Gastroesophageal sphincter (tissue), 4 donors: ENCODE measurements around the gene XRRA1. TPM values are rescaled to one million over a fixed set of nuclear protein-coding genes. Genes with fewer than 3 reads are reported as not detected.
A peak's percentile ranks its signal among the peaks of the same experiment; 100 is the strongest.
"Not testable (repeated sequence)": the region's sequence is repeated elsewhere in the genome, so short reads cannot be mapped to it uniquely, and the experiment has no call there.

ENCODE experiments used
- ATAC-seq: fragments of 150-250 bp; one replicate; pipeline ENCODE4 v1.9.1; 2016; ENCODE audit warnings: mild to moderate bottlenecking, moderate library complexity
- H3K27ac ChIP-seq, 4 donors: fragments of 200-600 bp; sonication (generic) in 3 of 4; 1 replicate in 3 of 4; 2 replicates in 1 of 4; pipeline ENCODE4 v1.5.1; 2016 to 2019
- H3K27me3 ChIP-seq: fragments of 200-600 bp; sonication (generic); one replicate; pipeline ENCODE4 v1.5.1; 2019
- H3K36me3 ChIP-seq, 2 donors: fragments of 200-600 bp; sonication (generic); one replicate each; pipeline ENCODE4 v1.5.1; 2019; ENCODE audit warnings: control low read depth in 1 of 2
- H3K4me1 ChIP-seq, 3 donors: fragments of 200-600 bp; sonication (generic); 1 replicate in 2 of 3; 2 replicates in 1 of 3; pipeline ENCODE4 v1.5.1; 2016 to 2019; ENCODE audit warnings: control low read depth in 2 of 3
- H3K4me3 ChIP-seq, 2 donors: fragments of 200-600 bp; sonication (generic); one replicate each; pipeline ENCODE4 v1.5.1; 2019; ENCODE audit warnings: mild to moderate bottlenecking in 1 of 2, moderate library complexity in 1 of 2
- H3K9me3 ChIP-seq, 3 donors: fragments of 200-600 bp; sonication (generic); one replicate each; pipeline ENCODE4 v1.5.1; 2017 to 2019; ENCODE audit warnings: control low read depth in 2 of 3
- CTCF ChIP-seq, 4 experiments: fragments of 200-600 bp in 2 of 4; fragments of 450-650 bp in 2 of 4; sonication (generic) in 1 of 4; IDR thresholded peaks; one replicate each; pipeline ENCODE4 v1.5.1; 2017 to 2019; ENCODE audit warnings: antibody characterized with exemption in 4 of 4, mild to moderate bottlenecking in 2 of 4, moderate library complexity in 2 of 4
- EP300 ChIP-seq: sonication (generic); formaldehyde crosslinking; IDR thresholded peaks from one replicate; pipeline ENCODE4 v1.6.1; 2017; ENCODE audit warnings: antibody characterized with exemption, mild to moderate bottlenecking
- POLR2A ChIP-seq, 2 donors: fragments of 450-650 bp; IDR thresholded peaks; one replicate each; pipeline ENCODE4 v1.6.1; 2017; ENCODE audit warnings: antibody characterized with exemption in 2 of 2, mild to moderate bottlenecking in 2 of 2, moderate library complexity in 1 of 2
- POLR2AphosphoS5 ChIP-seq: sonication (generic); formaldehyde crosslinking; IDR thresholded peaks from one replicate; pipeline ENCODE4 v1.6.1; 2017; ENCODE audit warnings: antibody characterized with exemption
- WGBS, 2 donors: methylation state at CpG; one replicate each; pipeline ENCODE4 v1.1.5; 2018; ENCODE audit warnings: low coverage in 1 of 2; 5-methylcytosine and 5-hydroxymethylcytosine counted together
- total RNA-seq, 4 donors: library from RNA; depleted of rRNA; stranded (reverse); fragments of >200 nt; gene quantifications; one replicate each; pipeline ENCODE4 v1.1.0, GENCODE V29; 2016

Gene XRRA1
- total RNA-seq, 4 donors from 2014 or later, result 9.6 to 33.0 (median 12.6) TPM

GRCh38 chr11:74905326-74905725 is 43.6 kb downstream of the XRRA1 start:
- Histone ChIP-seq H3K4me1 (no peaks in the 10 kb centered on the region), H3K27ac (peak overlapping the region in 1 of 4 donors; percentile 12), H3K4me3 (no peak overlapping the region), H3K36me3 (peaks cover 0 to 89% of the 10 kb centered on the region in 2 donors), H3K27me3 (no peaks in the 10 kb centered on the region), H3K9me3 (peaks cover 0 to 23% (median 4%) of the 10 kb centered on the region in 3 donors)
- 63 to 70% methylated on average over 3 of the region's 3 CpGs for WGBS, 2 donors
- ATAC-seq, result no peak
- TF ChIP-seq EP300 (no peak), POLR2AphosphoS5 (no peak), POLR2A (IDR thresholded peaks at IDR 0.05) (no peak), CTCF (IDR thresholded peaks at IDR 0.05) (no peak)

- Histone ChIP-seq H3K9me3 (peaks cover 0 to 36% (median 4%) of the 10 kb centered on the region in 3 donors), H3K27me3 (no peaks in the 10 kb centered on the region), H3K4me3 (no peak overlapping the region), H3K4me1 (no peaks in the 10 kb centered on the region), H3K27ac (no peak overlapping the region), H3K36me3 (peaks cover 0 to 65% of the 10 kb centered on the region in 2 donors)
- no peak for ATAC-seq
- 89 to 98% methylated on average over 4 of the region's 4 CpGs for WGBS, 2 donors
- TF ChIP-seq CTCF (IDR thresholded peaks at IDR 0.05) (no peak), POLR2A (IDR thresholded peaks at IDR 0.05) (no peak), EP300 (no peak), POLR2AphosphoS5 (no peak)
These were observed 46.5 kb downstream of the XRRA1 start for GRCh38 chr11:74902342-74902741.

- 90 to 100% methylated on average over 3 of the region's 5 CpGs for WGBS, 2 donors
- peaks cover 0 to 30% (median 3%) of the 10 kb centered on the region in 3 donors for H3K9me3 ChIP-seq
- TF ChIP-seq POLR2AphosphoS5 (no peak), EP300 (no peak), POLR2A (IDR thresholded peaks at IDR 0.05) (no peak), CTCF (IDR thresholded peaks at IDR 0.05) (no peak)
- no peak overlapping the region for H3K4me3 ChIP-seq
- H3K27me3 ChIP-seq, result no peaks in the 10 kb centered on the region
- H3K4me1 ChIP-seq, result peaks cover 0 to 7% (median 0%) of the 10 kb centered on the region in 3 donors
- no peak overlapping the region for H3K27ac ChIP-seq
- no peak for ATAC-seq
- peaks cover 0 to 41% of the 10 kb centered on the region in 2 donors for H3K36me3 ChIP-seq
These were observed 52.6 kb downstream of the XRRA1 start for GRCh38 chr11:74896311-74896710.

- H3K9me3 ChIP-seq, result peaks cover 0 to 22% (median 0%) of the 10 kb centered on the region in 3 donors
- WGBS, 2 donors, result 100% methylated on average over 1 of the region's 3 CpGs; no CpG with 5 or more reads in 1 of the 2 donors
- peaks cover 0 to 33% of the 10 kb centered on the region in 2 donors for H3K36me3 ChIP-seq
- peaks cover 0 to 7% (median 0%) of the 10 kb centered on the region in 3 donors for H3K4me1 ChIP-seq
- no peak overlapping the region for H3K4me3 ChIP-seq
- no peak for ATAC-seq
- no peak overlapping the region for H3K27ac ChIP-seq
- H3K27me3 ChIP-seq, result no peaks in the 10 kb centered on the region
- TF ChIP-seq POLR2A (IDR thresholded peaks at IDR 0.05) (no peak), POLR2AphosphoS5 (no peak), CTCF (IDR thresholded peaks at IDR 0.05) (no peak), EP300 (no peak)
These were observed 53.4 kb downstream of the XRRA1 start for GRCh38 chr11:74895340-74896116.

GRCh38 chr11:74893015-74893414 is 55.9 kb downstream of the XRRA1 start:
- H3K4me3 ChIP-seq, H3K27ac ChIP-seq, H3K9me3 ChIP-seq, H3K27me3 ChIP-seq, H3K4me1 ChIP-seq, ATAC-seq: not testable (repeated sequence)
- peaks cover 0 to 28% of the 10 kb centered on the region in 2 donors for H3K36me3 ChIP-seq
